ENCODE data around the gene RAET1E.
"Not testable (repeated sequence)": the region's sequence is repeated elsewhere in the genome, so short reads cannot be mapped to it uniquely, and the experiment has no call there.

RAET1E gene

GRCh38 chr6:149929422-149929821 is 31.5 kb upstream of the RAET1E start:
- DNase-seq (ENCODE audit: insufficient read length, low spot score) = no peak
- FAIRE-seq = no peak

GRCh38 chr6:149927025-149927424 is 29.1 kb upstream of the RAET1E start:
- DNase-seq (ENCODE audit: insufficient read length, low spot score); FAIRE-seq: not testable (repeated sequence)

GRCh38 chr6:149925974-149926777 is 28.3 kb upstream of the RAET1E start:
- DNase-seq (ENCODE audit: insufficient read length, low spot score) (no peak), FAIRE-seq (no peak)

- FAIRE-seq (no peak), DNase-seq (ENCODE audit: insufficient read length, low spot score) (no peak)
Measured at GRCh38 chr6:149925253-149925973, 27.5 kb upstream of the RAET1E start.

- no peak for DNase-seq (ENCODE audit: insufficient read length, low spot score)
- no peak for FAIRE-seq
Measured at GRCh38 chr6:149924933-149925252, 27.0 kb upstream of the RAET1E start.

GRCh38 chr6:149924206-149924932 is 26.5 kb upstream of the RAET1E start:
- no peak for FAIRE-seq
- DNase-seq (ENCODE audit: insufficient read length, low spot score) = no peak

GRCh38 chr6:149923327-149923986 is 25.5 kb upstream of the RAET1E start:
- no peak for FAIRE-seq
- DNase-seq (ENCODE audit: insufficient read length, low spot score) = no peak

- DNase-seq (ENCODE audit: insufficient read length, low spot score) = no peak
- no peak for FAIRE-seq
Measured at GRCh38 chr6:149922642-149923326, 24.9 kb upstream of the RAET1E start, which contains the start of gene RAET1G. RAET1G (minus strand) TSS chr6:149923121; CDS start chr6:149923010, 111 bp downstream.

- DNase-seq (ENCODE audit: insufficient read length, low spot score); FAIRE-seq: not testable (repeated sequence)
Measured at GRCh38 chr6:149922091-149922490, 24.2 kb upstream of the RAET1E start.

GRCh38 chr6:149921361-149921760 is 23.4 kb upstream of the RAET1E start:
- DNase-seq (ENCODE audit: insufficient read length, low spot score) (no peak), FAIRE-seq (no peak)

- FAIRE-seq = no peak
Measured at GRCh38 chr6:149919834-149920225, 21.9 kb upstream of the RAET1E start.

GRCh38 chr6:149919126-149919833 is 21.4 kb upstream of the RAET1E start:
- DNase-seq (ENCODE audit: insufficient read length, low spot score); FAIRE-seq: not testable (repeated sequence)

More at GRCh38 chr6:149919834-149920225, 21.9 kb upstream of the RAET1E start:
- DNase-seq (ENCODE audit: insufficient read length, low spot score) = no peak

- FAIRE-seq (no peak), DNase-seq (ENCODE audit: insufficient read length, low spot score) (no peak)
Measured at GRCh38 chr6:149918151-149918905, 20.4 kb upstream of the RAET1E start.

- FAIRE-seq (no peak), DNase-seq (ENCODE audit: insufficient read length, low spot score) (no peak)
Measured at GRCh38 chr6:149917679-149918078, 19.8 kb upstream of the RAET1E start.

GRCh38 chr6:149915970-149916865 is 18.3 kb upstream of the RAET1E start:
- no peak for FAIRE-seq
- DNase-seq (ENCODE audit: insufficient read length, low spot score) = no peak

- no peak for FAIRE-seq
- no peak for DNase-seq (ENCODE audit: insufficient read length, low spot score)
Measured at GRCh38 chr6:149913540-149914240, 15.8 kb upstream of the RAET1E start.

- no peak for DNase-seq (ENCODE audit: insufficient read length, low spot score)
- no peak for FAIRE-seq
Measured at GRCh38 chr6:149913085-149913484, 15.2 kb upstream of the RAET1E start.
